Fibroblast of upper back skin (primary cell): ENCODE measurements around the gene FIGNL1.

Experiments used
- DNase-seq: peaks from one replicate; pipeline ENCODE4 v3.0.0-alpha.2; 2013

FIGNL1 gene

DNA sequence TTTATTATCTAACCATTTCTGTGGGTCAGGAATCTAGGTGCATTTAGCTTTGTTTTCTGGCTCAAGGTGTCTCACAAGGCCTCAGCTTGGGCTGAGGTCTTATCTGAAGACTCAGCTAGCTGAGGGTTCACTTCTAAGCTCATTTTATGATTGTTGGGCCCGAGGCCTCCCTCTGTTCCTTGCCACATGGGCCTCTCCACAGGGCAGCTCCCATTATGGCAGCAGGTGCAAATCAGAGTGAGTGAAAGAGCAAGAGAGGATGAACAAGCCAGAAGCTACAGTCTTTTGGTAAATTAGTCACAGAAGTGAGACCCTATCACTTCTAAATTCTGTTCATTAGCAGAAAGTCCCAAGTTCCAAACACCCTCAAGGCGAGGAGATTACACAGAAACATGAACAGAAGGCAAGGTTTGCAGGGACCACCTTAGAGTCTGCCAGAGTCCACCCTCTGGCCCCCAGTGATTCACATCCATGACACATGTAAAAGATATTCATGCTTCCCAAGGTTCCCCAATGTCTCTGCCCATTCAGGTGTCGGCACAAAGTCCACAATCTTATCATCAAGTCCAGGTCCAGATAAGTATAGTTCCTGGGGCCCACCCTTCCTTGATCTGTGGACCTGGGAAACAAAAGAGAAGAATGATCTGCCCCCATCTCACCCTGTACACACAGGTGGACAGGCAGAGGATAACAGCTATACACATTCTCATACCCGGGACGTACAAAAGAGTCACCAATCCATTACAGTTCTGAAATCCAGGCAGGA is 23.7 kb downstream of the FIGNL1 start:
- no peak for DNase-seq

DNA sequence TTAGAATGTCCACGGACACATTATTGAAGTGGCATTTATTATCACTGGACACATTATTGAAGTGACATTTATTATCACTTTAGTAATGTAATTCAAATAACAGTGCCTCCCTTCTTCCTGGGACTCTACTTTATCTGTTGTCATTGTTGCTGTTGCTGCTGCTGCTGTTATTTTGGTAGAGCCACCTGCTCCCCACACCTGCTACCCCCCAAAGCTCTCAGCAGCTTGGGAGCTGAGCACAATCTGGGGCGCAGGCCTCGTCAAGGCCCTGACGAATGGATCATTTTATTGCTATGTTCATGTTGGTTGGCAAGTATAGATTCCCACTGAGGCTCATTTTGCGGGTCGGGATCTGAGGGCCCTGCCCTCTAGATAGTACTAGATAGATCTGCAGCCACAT is 24.8 kb downstream of the FIGNL1 start:
- DNase-seq = no peak

DNA sequence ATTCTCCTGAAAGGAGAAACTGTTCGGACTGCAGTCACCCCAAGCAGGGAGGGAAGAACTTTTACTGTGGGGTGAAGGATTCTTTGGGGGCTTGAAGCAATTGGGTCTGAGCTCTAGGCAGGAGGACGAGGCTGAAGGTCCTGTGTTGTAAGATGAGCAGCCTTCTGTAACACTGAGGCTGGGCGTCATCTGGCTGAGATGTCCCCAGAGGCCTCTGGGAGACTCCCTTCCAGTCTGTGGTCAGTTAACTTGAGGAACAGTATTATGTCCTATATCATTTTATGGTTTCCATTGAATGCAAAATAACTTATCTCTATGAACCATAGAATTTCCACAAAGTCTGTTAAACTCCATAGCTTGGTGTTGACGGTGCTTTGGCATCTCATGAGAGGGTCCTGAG is 26.3 kb downstream of the FIGNL1 start:
- no peak for DNase-seq

DNA sequence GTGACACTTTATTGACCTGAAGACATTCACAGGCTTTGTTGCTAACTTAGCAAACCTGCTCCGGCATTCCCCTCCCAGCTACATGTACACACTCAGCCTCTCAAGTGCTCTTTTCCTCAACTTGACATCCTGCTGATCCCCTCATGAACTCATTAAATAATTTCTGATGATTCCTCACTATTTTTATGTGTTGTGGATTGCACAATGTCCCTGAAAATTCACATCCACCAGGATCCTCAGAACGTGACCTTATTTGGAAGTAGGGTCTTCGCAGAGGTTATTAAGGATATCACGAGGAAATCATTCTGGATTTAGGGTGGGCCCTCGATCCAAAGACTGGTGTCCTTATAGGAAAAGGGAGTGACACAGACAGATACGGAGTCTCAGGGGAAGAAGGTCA is 27.3 kb downstream of the FIGNL1 start:
- DNase-seq = no peak

DNA sequence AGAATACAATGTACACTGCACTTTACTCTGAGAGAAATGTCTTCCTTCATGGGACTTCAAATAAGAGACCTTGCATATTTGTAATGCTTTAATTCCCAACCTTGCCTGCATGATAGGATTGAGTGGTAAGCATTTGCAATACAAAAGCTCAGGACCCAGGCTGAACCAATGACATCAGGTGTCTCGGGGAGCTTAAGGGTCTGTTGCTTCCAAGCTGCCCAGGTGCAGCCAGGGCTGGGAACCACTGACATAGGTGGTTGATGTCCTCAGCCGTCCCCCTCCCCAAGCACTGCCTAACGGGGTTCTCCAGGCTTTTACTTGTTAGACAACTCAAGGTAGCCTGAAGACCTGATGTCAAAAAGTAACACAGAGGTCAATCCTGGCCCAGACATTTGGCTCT is 29.1 kb downstream of the FIGNL1 start:
- DNase-seq = no peak

DNA sequence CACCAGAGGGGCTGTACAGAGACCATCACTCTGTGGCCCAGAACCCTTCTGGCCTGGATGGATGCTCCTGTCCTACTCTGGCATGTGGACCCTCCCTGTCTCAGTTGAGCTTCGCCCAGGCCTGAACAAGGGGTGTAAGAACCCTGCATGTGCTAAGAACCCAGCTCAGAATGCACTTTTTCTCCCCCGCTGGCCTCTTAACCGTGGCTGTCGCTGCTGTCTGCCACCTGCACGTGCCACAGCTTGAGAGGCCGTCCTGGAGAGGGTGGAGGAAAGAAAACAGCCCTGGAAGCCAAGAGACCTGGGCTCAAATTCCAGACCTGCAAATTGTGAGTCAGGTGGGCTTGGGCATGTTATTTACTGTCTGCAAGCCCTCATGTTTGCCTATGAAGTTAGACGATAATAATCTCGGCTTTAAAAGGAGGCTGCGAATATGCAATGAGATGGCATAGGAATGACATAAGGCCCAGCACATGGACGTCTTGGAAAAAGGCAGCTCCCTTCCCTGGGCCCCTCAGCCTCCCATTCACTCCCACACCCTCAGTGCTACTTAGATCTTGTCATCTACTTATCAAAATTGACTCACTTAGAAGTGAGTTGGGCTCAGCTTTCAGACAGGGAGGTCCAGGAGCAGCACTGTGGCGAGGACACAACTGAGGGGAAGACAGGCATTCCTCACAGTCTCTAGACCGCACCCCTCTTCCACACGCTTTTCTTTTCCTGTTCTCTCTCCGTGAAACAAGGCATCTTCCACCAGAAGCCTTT is 31.4 kb downstream of the FIGNL1 start:
- DNase-seq = no peak

DNA sequence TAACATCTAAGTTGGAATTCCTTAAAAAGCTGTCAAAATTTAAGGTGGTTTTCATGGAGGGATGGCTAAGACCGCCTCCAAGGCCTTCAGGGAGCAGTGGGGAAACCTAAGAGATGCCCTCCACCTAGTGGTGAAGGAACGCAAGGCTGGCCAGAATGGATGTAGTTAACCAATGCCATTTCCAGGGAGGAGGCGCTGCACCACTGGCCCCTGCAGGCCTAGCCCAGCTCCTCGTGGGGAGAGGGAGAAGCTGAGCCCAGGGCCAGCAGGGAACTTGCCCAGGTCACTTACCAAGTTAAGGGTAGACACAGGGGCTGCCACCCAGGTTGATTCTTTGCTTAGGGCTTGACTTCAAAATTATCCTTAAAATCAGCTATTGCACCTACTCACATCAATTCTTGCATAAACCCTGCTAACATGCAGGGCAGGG is 32.0 kb downstream of the FIGNL1 start:
- DNase-seq = peak; percentile 67

DNA sequence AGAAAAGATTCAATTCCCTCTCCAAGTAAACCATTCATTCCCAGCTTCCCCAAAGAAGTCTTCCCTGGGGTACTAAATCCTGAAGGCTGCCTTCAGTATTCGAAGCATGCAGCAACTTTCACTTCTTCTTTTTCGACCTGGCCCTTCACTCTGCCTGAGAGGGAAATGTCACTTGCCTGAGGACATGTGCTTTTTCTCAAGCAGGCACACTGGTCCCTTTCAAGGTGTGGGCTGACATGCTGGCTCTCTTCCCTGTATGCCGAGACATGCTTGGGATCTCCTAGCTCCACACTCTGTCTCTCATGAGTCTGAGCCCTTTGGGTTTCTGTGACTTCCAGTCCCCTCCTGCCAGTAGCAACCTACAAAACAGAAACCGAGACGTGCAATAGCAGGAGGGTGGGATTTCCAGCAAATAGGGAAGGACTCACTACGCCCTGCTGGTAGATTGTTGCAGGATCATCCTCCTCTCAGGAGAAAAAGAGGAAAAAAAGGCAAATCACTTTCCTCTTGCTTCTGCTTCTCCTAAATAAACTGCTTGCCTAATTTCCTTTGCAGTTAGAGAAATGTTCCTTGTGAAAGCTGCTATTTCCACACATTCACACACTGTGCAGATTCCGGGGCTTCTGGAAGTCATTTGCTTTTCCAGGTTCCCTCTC is 33.5 kb downstream of the FIGNL1 start:
- no peak for DNase-seq

DNA sequence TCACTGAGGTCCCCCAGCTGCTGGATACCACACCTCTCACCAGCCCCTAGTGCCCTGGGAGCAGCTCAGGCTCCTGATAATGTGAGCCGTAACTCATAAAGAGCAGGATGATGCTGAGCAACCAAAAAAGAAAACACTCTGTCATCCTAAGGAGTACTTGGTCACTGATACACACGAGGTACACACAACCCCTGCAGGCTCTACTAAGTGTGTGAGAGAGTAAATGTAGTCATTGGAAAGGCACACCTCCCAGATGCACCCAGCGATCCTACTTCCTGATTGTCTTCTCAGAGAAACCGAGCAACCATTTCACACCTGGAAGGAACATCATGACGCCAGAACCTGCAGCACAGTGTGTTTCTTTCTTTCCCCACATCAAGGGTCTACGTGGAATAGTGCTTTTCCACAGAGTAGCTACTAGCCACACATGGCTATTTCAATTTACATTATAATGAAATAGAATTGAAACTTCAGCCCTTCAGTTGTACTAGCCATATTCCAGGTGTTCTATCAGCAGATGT is 34.2 kb downstream of the FIGNL1 start:
- no peak for DNase-seq

DNA sequence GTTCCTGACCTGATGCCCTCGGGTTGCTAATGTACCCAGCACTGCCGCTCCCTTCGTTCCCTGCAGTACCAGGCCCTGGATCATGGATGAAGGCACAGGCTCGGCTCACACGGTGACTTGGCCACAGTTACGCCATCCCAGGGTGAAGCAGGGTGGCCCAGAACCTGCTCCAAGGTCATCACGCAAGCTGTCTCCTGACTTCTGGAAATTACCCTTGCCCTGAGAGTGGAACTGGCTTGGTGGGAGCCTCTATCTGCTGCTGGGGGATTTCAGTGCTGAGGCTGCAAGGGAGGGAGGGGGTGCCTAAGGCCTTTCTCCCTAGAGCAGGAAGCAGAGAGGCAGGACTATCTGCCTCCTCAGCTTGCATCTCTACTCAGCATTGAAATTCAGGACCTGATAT is 36.6 kb downstream of the FIGNL1 start:
- no peak for DNase-seq

DNA sequence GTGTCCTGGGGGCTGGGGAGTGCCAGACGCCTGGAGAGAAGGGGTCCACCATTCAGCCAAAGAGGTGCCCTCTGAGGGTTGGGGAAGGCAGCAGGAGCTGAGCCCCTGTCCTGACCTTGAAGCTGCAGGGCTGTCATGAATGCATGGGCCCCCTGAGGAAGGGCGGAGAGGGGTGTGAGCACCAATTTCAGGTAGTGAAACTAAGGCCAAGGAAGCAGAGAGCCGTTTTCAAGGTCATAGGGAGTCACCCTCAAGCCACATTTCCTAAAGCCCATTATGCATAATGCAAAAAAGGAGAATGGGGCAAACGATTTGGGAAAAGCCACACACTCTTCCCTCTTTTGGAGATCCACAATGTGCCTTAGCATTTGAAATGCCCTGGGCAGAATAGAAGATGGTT is 37.2 kb downstream of the FIGNL1 start:
- DNase-seq = no peak

DNA sequence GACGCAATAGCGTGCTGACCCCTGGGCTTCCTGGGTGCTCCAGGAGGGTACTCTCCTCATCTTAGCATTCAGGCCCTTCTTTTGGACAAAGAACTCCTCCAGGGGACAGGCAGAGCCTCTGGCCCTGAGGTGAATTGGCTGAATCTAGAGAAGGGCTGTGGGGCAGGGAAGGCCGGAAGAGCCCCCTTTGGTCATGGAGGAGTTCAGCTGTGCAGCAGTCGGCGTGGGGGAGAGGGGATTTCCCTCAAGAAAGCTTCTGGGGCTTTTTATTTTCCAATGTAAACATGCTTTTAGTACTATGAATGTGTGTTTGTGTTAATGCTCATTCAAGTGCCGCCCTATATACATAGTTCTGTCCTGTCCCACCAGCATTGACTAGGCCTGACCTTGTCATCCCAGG is 38.8 kb downstream of the FIGNL1 start:
- no peak for DNase-seq

DNA sequence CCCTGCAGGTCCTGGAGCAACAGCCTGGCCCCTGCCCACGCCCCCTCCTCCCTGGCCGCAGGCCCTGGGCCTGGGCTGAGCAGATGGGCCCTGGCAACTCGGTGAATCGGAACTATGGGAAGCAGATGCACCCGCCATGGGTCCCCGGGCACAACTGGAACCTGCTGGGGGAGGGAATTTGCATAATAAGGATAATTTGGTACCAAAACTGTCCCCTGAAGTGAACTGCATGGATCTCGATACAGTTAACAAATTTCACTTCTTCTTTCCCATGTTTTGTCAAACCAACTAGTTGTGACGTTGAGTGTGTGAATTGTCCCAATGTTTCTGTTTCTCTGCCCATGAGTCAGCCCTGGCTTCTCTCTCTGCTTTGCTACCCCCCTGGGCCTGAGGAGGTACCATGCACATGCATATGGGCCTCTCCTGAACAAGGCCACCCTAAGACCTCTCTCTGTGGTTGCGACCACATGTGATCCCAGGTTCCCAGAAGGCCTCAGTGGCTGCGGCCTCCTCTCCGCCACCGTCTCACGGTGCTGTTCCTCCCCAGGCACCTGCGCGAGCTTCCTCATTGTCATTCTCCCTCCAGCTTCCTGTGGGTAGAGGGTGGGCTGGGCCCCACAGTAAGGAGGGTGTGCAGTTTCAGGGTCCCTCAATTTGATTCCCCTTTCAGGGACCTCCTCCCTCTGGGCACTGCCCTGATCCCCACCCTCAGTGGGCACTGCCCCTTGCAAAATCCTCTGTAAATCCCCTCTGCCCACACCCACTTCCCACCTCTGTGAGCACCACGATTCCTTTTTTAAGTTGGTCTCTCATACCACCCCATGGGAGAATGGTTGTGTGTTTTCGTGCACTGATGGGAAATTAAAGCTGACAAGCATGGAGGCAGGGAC is 40.0 kb downstream of the FIGNL1 start:
- DNase-seq = no peak

DNA sequence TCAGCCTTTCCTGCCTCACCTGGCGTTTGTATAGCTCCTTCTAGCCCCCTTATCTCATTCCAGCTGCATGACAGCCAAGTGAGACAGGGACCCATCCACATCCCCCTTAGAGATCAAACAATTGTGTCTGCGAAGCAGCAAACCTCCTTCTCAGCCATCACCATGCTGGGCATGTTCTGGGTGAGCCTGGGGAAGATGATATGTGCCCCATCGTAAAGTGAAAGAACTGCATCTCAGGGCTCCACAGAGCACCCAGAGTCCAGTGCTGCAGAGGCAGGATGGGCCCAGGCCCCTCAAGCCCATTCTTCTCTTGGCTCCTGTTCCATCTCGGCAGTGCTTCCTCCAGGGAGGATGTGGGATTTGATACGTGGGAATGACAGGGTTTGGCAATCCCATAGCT is 43.2 kb downstream of the FIGNL1 start:
- no peak for DNase-seq

DNA sequence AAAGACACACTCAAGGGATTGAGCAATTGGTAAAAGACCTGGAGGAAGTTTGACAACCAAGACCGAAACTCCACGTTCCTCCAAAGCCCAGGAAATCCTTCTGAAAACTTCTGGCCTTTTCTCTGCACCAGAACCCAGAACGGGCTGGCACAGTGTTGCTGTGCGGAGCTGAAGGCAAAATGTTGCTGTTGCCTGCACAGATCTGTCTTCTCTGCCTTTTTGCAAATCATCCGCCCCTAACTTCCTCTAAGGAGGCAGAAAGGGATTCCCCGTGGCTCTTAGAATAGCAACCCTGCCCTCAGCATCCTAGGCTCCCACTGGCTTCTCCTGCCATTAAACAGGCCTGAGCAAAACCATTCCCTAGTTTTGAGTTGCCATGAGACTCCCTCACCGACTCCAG is 44.9 kb downstream of the FIGNL1 start:
- DNase-seq = no peak

DNA sequence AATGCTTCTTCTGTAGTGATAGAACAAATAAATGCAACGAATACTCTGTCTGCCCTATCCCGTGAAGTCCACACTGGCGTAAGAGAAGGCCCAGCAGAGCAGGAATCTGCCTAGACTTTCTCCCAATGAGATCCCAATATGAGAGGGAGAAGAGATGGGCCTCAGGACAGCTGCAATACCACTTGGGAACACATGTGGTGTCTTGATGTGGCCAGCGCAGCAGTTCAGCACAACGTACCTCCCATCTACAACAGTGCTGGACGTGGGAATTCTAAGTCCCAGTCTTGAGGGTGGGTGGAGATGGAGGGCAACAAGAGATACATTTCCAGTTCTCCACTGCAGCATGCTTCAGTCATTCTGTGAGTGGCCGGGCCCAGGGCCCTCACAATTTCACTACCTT is 45.8 kb downstream of the FIGNL1 start:
- no peak for DNase-seq

DNA sequence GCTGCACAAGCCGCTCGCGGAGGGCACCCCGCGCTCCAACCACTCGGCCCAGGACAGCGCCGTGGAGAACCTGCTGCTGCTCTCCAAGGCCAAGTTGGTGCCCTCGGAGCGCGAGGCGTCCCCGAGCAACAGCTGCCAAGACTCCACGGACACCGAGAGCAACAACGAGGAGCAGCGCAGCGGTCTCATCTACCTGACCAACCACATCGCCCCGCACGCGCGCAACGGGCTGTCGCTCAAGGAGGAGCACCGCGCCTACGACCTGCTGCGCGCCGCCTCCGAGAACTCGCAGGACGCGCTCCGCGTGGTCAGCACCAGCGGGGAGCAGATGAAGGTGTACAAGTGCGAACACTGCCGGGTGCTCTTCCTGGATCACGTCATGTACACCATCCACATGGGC is 50.0 kb downstream of the FIGNL1 start:
- DNase-seq = no peak

DNA sequence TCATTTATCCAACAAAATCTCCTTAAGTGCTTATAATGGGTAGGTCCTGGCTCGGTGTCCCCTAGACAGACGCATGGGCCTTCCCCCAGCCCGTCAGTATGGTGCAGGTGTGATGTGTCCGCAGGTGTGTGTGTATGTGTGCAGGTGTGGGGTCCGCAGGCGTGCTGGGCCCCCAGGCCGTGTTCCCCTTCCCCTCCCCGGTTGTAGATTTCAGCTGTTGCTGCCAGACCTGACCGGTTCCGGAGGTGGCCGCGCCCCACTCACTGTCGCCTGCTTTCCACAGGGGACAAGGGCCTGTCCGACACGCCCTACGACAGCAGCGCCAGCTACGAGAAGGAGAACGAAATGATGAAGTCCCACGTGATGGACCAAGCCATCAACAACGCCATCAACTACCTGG is 50.5 kb downstream of the FIGNL1 start:
- no peak for DNase-seq

DNA sequence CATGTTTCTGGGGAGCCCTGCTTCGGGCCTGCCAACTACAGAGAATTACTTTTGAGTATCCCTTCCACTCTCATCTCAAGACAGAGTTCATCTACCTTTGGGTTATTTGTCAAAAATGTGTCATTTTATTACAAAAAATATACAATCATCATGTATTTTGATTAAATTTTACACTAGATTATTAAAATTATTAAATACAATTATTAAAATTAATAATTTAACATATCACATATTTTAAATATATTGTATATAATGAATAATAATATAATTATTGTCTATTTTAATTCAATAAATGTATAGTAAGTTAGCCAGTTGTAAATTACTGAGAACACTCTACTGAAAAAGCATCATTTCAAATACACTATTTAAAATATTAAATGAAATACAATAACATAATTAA is 50.9 kb downstream of the FIGNL1 start:
- no peak for DNase-seq

DNA sequence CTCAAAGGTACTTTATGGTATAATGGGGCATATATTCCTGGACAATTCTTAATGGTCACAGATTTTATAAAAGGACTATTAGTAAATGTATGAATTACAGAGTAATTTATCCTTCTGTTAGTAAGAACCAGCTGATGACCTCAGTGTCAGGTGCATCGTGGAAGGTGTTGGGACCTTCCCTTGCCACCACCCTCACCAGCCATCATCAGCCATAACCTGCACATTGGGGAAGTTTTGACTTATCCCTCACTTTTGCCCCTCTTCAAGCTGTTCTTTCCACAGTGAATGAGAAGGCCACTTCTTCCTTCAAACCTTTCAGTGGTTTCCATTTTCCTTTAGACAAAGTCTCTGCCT is 52.2 kb downstream of the FIGNL1 start:
- DNase-seq = no peak

DNA sequence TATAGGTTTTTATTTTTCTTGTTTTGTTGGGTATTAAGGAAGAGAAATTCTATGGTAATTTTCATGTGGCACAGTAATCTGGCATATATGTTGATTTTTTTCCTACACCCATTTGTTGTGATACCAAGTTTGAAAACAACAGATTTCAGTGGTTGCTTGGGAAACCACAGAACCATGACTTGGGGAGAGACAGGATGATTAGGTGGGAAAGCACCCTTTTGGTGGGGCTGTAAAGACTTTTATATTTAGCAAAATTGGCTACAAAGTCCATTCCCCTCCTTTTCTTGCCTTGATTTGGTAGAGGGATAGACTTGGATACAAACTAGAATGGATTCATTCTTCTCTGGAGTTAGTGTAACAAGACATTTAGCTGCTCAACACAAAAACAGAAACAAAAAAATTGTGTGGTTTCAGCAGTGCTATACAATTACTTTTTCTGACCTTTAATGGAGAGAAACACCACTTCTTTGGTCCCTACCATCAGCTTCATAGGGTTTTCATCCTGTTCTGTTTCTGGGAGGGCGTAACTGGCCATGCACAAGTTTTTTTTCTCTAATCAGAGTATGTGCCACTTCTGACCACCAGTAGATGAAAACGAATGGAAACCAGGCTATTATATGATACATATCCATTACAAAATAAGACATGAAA is 52.7 kb downstream of the FIGNL1 start:
- no peak for DNase-seq

DNA sequence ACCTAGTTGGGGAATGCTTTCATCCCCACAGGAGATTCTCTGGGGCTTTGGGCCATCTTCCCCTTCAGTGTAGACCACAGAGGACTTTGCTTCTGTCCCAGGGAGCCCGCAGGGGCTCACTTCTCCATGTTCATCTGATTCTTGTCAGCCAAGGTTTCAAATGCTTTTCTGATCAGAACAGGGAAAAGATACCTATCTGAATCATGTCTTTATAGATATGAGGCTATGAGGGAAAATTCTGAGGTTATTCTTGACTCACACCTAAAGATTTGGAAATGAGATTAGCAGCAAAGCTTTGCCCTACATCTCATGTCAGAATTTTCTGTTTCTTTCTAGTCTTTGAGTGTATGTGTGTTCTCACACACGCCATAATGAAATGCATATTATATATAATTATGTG is 53.3 kb downstream of the FIGNL1 start:
- DNase-seq = no peak
